ENCODE data around the gene KCNJ6.
"Not testable (repeated sequence)": the region's sequence is repeated elsewhere in the genome, so short reads cannot be mapped to it uniquely, and the experiment has no call there.

KCNJ6 gene

DNA sequence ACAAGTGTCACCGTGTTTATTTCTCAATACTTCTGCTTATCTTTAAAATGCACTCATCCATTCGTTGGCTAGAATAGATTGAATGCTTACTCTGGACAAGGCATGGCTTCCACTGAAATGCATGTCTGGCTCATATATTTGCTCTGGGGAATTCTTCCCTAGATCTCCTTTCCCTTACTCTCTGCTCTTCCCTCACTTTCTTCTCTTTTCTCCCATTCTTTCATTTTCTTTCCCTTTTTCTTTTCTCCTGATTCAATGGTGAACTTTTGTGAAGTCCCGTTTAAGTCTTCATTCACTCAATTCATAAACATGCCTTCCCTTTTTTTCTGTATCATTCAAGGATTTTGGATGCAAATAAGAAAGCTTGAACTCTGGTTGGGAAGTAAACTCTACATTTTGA, 315.2 kb downstream of the KCNJ6 start:
- no peak for DNase-seq (ENCODE audit: low read depth)

- no peak for DNase-seq (ENCODE audit: low read depth)
These were observed 320.3 kb downstream of the KCNJ6 start for GRCh38 chr21:37595944-37596343.

DNA sequence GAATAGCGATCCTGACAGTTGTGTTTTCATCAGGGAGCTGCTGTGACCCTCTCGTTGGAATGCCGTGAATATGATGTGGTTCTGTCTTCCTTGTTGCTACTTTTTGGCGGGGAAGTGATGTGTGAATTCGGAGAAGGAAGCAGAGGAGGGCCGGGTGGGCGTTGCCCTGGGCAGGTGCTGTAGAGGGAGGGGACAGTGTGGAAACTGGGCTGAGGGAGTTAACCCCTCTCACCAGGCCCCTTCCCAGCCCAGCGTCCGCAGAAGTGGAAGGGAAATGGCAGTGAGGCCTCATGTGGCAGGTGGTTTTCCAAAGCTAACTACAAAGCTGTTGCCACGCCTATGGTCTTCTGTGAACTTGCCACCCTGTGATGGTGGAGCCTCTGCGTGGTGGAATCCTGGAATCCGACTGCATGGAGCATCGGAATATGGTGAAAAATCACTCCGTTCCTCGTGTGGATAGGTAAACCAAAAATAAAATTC, 321.7 kb downstream of the KCNJ6 start:
- DNase-seq (ENCODE audit: low read depth), result no peak

GRCh38 chr21:37593740-37594471, 322.4 kb downstream of the KCNJ6 start:
- no peak for DNase-seq (ENCODE audit: low read depth)

DNA sequence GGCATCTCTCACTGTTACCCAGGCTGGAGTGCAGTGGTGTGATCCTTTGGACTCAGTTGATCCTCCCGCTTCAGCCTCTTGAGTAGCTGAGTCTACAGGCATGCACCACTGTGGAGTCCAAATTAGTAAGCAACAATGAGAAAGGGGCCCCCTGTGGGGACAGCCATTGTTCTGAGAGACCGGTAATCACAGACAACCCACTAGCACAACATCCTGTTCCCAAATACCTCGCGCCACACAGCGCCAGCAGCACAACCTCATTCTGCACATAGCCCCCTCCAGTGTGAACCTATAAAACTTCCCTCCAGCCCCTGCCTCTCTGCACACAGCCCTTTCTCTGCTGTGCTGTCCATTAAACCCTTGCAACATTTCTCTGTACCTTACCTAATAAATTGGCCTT, 323.2 kb downstream of the KCNJ6 start:
- no peak for DNase-seq (ENCODE audit: low read depth)

GRCh38 chr21:37592496-37592895, 323.8 kb downstream of the KCNJ6 start:
- no peak for DNase-seq (ENCODE audit: low read depth)

- DNase-seq (ENCODE audit: low read depth), result not testable (repeated sequence)
These were observed 324.3 kb downstream of the KCNJ6 start for GRCh38 chr21:37591994-37592393.

GRCh38 chr21:37590836-37591235, 325.4 kb downstream of the KCNJ6 start:
- DNase-seq (ENCODE audit: low read depth), result not testable (repeated sequence)

DNA sequence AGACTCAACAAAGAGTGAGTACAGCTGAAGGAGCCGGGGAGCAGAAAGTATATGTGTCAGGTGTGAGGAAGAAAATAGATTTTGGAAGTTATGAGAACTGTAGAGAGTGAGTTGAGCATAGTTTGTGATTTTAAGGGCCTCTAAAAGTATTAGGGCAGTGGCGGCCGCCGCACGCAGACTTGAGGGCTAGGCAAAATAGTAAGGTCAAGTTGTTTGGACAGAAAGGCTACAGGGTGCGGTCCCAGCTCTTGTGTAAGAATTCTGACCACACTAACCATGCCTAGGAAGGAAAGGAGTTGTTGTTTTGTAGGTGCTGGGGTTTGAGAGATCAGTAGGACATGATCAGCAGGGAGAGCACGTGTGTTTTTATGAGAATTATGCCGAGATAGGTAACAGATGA, 327.6 kb downstream of the KCNJ6 start:
- DNase-seq (ENCODE audit: low read depth), result not testable (repeated sequence)

DNA sequence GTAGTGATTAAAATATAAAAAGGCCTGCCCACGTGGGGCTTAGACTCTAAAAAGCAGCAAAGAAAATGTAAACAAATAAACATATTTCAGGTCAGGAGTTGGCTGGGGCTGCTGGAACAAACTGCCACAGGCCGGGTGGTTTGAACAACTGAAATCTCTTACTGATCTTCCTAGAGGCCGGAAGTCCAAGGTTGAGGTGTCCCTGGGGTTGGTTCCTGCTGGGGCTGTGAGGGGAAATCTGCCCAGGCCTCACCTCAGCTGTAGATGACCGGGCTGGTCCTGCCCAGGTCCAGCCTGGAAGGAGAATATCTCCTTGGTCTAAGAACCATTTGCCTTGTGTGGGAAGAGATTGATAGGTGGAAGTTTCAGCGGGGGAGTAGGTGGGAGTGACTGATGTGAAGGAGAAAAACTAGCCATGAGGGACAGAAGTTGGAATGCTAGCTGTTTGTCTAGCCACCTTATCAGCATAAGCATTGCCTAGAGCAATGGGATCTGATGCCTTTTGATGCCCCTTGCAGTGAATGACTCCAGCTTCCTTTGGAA, 328.6 kb downstream of the KCNJ6 start:
- no peak for DNase-seq (ENCODE audit: low read depth)

- no peak for DNase-seq (ENCODE audit: low read depth)
These were observed 329.1 kb downstream of the KCNJ6 start for GRCh38 chr21:37587203-37587602.

DNA sequence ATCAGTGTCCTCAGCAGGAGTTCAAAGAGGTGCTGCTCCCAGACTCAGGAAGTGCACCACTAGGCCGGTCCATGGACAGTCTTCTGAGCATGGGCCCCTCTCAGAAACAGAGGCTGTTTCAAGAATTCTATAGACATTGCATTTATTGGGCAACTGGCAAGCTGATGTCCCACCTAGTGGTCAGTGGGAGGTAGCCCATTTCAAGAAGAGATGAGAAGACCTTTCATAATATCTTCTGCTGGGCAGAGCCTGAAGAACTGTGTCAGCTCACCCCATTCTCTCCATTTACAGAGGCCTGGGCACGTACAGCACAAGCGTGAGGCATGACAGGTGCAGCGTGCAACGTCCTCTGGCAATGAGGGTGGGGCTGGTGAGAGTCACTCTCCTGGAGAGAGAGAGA, 333.7 kb downstream of the KCNJ6 start:
- DNase-seq (ENCODE audit: low read depth), result no peak

DNA sequence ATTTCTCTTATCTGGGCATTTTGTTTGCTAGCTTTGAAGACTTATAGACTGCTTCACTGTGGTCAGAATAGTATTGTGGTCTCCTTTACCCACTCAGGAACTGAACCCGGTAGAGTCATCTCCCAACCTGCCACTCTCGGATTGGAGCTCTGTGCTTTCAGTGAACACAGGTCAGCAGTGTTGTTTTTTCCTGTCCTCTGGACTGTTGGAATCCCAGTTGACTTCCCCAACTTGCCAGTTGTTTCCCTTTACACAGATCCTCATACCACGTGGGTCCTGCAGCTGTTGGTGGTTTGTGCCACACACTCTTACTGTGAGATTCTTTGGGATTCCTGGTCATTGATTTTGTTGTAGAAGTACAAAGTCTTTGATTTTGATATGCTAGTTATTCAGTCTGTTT, 335.6 kb downstream of the KCNJ6 start:
- no peak for DNase-seq (ENCODE audit: low read depth)

DNA sequence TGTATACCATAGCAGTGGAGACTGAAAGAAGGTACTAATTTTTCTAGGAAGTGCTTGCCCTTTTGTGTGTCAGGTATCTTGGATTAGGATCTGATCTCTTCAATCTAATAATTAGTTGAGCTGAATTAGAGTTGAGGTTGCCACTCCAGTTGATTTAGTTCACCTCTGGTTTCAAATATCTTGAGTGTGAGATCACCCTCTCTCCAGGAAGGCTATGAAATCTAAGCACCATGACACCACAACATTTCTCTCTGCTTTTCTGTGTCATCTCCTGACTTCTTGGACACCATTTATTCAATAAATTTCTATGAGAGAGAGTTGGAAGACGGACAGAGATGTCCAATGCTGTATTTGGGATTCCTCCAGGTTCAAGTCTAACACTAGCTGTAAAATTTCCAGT, 336.9 kb downstream of the KCNJ6 start:
- no peak for DNase-seq (ENCODE audit: low read depth)

DNA sequence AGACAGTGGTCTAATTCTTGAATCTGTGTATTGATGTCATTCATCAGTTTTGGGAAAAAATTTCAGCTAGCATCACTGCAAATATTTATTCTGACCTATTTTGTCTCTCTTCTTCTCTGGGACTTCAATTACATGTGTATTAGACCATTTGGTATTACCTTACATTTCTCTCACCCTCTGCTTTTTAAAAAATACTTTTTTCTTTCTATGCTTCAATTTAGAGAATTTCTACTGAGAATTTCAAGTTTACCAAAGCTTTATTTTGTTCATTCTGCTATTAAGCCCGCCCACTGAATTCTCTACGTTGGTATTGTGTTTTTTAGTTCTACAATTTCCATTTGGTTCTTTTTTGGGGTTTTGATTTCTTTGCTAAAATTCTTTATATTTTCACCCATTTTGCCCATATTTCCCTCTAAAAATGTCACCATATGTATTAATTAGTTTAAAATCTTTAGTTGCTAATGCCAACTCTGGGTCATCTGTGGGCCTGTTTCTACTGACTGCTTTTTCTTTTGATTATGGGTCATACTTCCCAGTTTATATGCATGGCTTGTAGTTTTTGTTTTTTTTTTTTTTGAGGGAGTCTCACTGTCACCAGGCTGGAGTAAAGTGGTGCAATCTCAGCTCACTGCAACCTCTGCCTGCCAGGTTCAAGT, 337.7 kb downstream of the KCNJ6 start:
- DNase-seq (ENCODE audit: low read depth), result no peak

- not testable (repeated sequence) for DNase-seq (ENCODE audit: low read depth)
These were observed 339.3 kb downstream of the KCNJ6 start for GRCh38 chr21:37576929-37577328.

GRCh38 chr21:37575580-37575979, 340.7 kb downstream of the KCNJ6 start:
- DNase-seq (ENCODE audit: low read depth), result no peak

DNA sequence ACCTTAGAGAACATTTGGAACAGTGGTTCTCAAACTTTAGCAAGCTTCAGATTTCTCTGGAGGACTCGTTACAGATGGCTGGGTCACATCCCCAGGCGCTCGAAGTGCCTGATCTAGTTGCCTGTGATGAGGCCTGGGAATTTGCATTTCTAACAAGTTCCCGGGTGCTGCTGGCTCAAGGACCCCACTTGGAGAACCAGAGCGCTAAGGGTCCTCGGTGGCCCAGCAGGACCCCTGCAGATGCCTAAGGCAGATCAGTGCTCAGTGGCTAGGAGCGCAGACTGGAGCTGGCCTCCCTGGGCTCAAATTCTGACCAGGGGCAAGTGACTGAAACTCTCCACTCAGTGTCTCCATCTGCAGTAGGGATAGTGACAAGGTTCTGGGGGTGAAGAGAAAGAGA, 341.5 kb downstream of the KCNJ6 start:
- no peak for DNase-seq (ENCODE audit: low read depth)

GRCh38 chr21:37574316-37574715, 341.9 kb downstream of the KCNJ6 start:
- no peak for DNase-seq (ENCODE audit: low read depth)

DNA sequence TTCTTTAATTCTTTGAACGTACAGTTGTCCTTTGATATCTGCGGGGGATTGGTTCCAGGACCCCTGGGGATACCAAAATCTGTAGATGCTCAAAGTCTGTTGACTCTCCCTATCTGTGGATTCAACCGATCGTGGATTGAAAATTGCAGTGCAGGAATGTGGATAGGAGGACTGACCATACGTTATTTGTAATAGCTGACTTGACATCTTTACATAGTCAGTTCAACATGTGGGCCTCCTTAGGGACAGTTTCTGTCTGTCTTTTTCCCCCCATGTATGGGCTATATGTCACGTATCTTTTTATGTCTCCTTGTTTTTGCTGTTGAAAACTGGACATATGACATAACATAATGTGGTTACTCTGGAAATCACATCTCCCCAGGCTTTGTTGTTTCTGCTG, 344.8 kb downstream of the KCNJ6 start:
- DNase-seq (ENCODE audit: low read depth), result no peak

- no peak for DNase-seq (ENCODE audit: low read depth)
These were observed 347.3 kb downstream of the KCNJ6 start for GRCh38 chr21:37568916-37569315.

DNA sequence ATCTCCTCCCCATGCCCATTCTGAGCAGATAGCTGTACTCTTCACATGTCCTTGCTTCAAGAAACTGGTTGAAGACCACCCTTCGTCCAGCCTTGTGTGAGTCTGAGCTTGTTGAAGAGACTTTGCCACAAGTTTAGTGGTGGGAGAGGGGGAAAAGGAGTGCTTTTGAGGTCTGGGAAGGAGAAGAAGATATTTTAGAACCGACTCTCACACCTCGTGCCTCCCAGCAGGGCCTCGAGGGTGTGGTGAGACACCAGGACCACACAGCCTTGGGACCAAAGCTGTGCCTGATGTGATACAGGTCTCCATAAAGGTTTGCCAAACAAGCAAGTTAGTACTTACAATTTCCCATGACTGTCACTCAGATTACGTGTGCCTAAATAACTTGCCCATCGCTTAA, 347.8 kb downstream of the KCNJ6 start:
- no peak for DNase-seq (ENCODE audit: low read depth)

All from stimulated activated CD8-positive, alpha-beta memory T cell treated with anti-CD3 and anti-CD28 coated beads, Interleukin-12 subunit alpha, Interleukin-12 subunit beta, amount 100 ng/mL, for 1 hour (primary cell).